GM12875 (cell line): ENCODE results near the gene PLSCR1.
"Not testable (repeated sequence)": the region's sequence is repeated elsewhere in the genome, so short reads cannot be mapped to it uniquely, and the experiment has no call there.

Experiments used
- H3K4me3 ChIP-seq: one replicate; pipeline ENCODE4 v1.5.1; 2011; ENCODE audit warnings: low read depth, low read length, control low read depth
- CTCF ChIP-seq: IDR thresholded peaks from 2 replicates; pipeline ENCODE4 v1.5.1; 2011; ENCODE audit warnings: low read depth, mild to moderate bottlenecking, control low read depth, inconsistent platforms, low read length, moderate library complexity, borderline replicate concordance; ENCODE audit not compliant: insufficient read depth

Gene PLSCR1

GRCh38 chr3:146504498-146505197 lies 39.8 kb downstream of the PLSCR1 start:
- no peak for TF ChIP-seq CTCF
- no peak overlapping the region for H3K4me3 ChIP-seq

GRCh38 chr3:146503461-146504202 lies 40.8 kb downstream of the PLSCR1 start:
- H3K4me3 ChIP-seq, result no peak overlapping the region
- no peak for TF ChIP-seq CTCF

- no peak for TF ChIP-seq CTCF
- no peak overlapping the region for H3K4me3 ChIP-seq
Observed at GRCh38 chr3:146502887-146503460, 41.4 kb downstream of the PLSCR1 start.

- no peak overlapping the region for H3K4me3 ChIP-seq
- no peak for TF ChIP-seq CTCF
Observed at GRCh38 chr3:146501752-146502151, 42.7 kb downstream of the PLSCR1 start.

GRCh38 chr3:146499701-146500100 lies 44.7 kb downstream of the PLSCR1 start:
- no peak for TF ChIP-seq CTCF
- no peak overlapping the region for H3K4me3 ChIP-seq

- no peak for TF ChIP-seq CTCF
- H3K4me3 ChIP-seq, result no peak overlapping the region
Observed at GRCh38 chr3:146498002-146498736, 46.2 kb downstream of the PLSCR1 start.

GRCh38 chr3:146497145-146497843 lies 47.1 kb downstream of the PLSCR1 start:
- H3K4me3 ChIP-seq, result not testable (repeated sequence)
